Osteocyte (in vitro differentiated cells): ENCODE data around the gene IGF2R. TPM values are rescaled to one million over a fixed set of nuclear protein-coding genes. Genes with fewer than 3 reads are reported as not detected.

Experiments used
- DNase-seq: peaks from one replicate; pipeline ENCODE4 v3.0.0; 2021; ENCODE audit warnings: mixed read lengths; ENCODE audit not compliant: unreplicated experiment; ENCODE audit errors: extremely low spot score
- H3K27ac Mint-ChIP-seq: one replicate; pipeline ENCODE4 v1.8.0; 2021; ENCODE audit warnings: mild to moderate bottlenecking, mixed read lengths; ENCODE audit not compliant: unreplicated experiment
- H3K27me3 Mint-ChIP-seq: one replicate; pipeline ENCODE4 v1.8.0; 2021; ENCODE audit warnings: mixed read lengths; ENCODE audit not compliant: unreplicated experiment
- H3K36me3 Mint-ChIP-seq: one replicate; pipeline ENCODE4 v1.8.0; 2021; ENCODE audit warnings: mixed read lengths; ENCODE audit not compliant: unreplicated experiment
- H3K4me1 Mint-ChIP-seq: one replicate; pipeline ENCODE4 v1.8.0; 2021; ENCODE audit warnings: mixed read lengths; ENCODE audit not compliant: unreplicated experiment
- H3K4me3 Mint-ChIP-seq: one replicate; pipeline ENCODE4 v1.8.0; 2021; ENCODE audit warnings: mild to moderate bottlenecking, moderate library complexity, mixed read lengths; ENCODE audit not compliant: unreplicated experiment
- H3K9me3 Mint-ChIP-seq: one replicate; pipeline ENCODE4 v1.8.0; 2021; ENCODE audit warnings: mixed read lengths; ENCODE audit not compliant: unreplicated experiment
- total RNA-seq: library from RNA; stranded (reverse); gene quantifications from 2 replicates; pipeline ENCODE4 v1.2.1, GENCODE V29; 2021
- TF ChIP-seq, protein P1 (sequence below): fragments of 200-600 bp; sonication (generic); IDR thresholded peaks from 2 replicates; pipeline ENCODE4 v1.5.0; 2021; ENCODE audit warnings: antibody characterized with exemption, mild to moderate bottlenecking, moderate library complexity

The IGF2R gene
- total RNA-seq, 1 donor from 2014 or later: 196 TPM

DNA sequence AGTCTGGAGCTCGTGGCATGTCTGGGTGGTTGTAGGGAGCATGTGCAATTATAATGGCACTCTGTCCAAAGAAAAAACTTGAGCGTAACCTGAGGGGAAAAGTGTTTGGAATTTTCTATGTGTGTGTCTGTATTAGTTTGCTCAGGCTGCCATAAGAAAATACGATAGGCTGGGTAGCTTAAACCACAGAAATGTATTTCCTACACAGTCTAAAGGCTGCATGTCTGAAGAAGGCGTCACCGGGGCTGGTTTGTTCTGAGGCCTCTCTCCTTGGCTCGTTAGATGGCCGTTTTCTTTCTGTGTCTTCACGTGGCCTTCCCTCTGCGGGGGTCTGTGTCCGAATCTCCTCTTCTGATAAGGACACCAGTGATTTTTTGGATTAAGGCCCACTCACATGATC lies 59.0 kb downstream of the IGF2R start:
- Mint-ChIP-seq H3K4me1 (peaks cover 33% of the 10 kb centered on the region), H3K9me3 (no peaks in the 10 kb centered on the region), H3K36me3 (peaks cover 30% of the 10 kb centered on the region), H3K4me3 (no peak overlapping the region), H3K27me3 (no peaks in the 10 kb centered on the region), H3K27ac (peak overlapping the region; percentile 58)
- TF ChIP-seq, protein P1, sequence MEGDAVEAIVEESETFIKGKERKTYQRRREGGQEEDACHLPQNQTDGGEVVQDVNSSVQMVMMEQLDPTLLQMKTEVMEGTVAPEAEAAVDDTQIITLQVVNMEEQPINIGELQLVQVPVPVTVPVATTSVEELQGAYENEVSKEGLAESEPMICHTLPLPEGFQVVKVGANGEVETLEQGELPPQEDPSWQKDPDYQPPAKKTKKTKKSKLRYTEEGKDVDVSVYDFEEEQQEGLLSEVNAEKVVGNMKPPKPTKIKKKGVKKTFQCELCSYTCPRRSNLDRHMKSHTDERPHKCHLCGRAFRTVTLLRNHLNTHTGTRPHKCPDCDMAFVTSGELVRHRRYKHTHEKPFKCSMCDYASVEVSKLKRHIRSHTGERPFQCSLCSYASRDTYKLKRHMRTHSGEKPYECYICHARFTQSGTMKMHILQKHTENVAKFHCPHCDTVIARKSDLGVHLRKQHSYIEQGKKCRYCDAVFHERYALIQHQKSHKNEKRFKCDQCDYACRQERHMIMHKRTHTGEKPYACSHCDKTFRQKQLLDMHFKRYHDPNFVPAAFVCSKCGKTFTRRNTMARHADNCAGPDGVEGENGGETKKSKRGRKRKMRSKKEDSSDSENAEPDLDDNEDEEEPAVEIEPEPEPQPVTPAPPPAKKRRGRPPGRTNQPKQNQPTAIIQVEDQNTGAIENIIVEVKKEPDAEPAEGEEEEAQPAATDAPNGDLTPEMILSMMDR: no peak
- DNase-seq: no peak

DNA sequence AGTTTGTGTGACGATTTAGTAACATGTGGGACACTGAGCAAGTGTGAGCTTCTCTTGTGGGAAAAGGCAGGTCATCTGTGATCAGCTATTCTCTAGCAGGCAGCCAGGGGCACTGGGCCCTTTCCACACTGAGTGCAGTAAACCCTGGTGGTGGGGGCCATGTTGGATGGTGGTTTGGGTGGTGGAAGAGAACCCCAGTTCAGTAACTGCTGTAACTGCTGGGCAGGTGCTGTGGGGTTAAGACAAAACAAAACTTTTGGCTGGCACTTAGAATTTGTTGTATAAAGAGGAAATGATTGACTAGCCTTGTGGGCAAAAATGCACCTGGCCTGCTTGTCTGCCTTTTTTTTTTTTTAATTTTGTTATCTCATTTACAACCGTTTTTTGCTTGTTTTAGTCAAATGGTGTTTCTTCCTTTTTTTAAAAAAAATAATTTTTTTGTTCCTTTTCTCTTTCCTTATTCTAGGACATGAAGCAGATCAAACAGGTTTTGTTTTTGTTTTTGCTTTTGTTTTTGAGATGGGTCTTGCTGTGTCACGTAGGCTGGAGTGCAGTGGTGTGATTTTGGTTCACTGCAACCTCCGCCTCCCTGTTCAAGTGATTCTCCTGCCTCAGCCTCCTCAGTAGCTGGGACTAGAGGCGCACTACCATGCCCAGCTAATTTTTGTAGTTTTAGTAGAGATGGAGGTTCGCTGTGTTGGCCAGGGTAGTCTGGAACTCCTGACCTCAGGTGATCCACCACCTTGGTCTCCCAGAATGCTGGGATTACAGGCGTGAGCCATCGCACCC lies 59.8 kb downstream of the IGF2R start:
- no peaks in the 10 kb centered on the region for H3K9me3 Mint-ChIP-seq
- DNase-seq: no peak
- H3K27me3 Mint-ChIP-seq: no peaks in the 10 kb centered on the region
- peaks cover 38% of the 10 kb centered on the region for H3K36me3 Mint-ChIP-seq
- H3K27ac Mint-ChIP-seq: peak overlapping the region; percentile 96
- no peak overlapping the region for H3K4me3 Mint-ChIP-seq
- TF ChIP-seq, protein P1: no peak
- peaks cover 35% of the 10 kb centered on the region for H3K4me1 Mint-ChIP-seq

DNA sequence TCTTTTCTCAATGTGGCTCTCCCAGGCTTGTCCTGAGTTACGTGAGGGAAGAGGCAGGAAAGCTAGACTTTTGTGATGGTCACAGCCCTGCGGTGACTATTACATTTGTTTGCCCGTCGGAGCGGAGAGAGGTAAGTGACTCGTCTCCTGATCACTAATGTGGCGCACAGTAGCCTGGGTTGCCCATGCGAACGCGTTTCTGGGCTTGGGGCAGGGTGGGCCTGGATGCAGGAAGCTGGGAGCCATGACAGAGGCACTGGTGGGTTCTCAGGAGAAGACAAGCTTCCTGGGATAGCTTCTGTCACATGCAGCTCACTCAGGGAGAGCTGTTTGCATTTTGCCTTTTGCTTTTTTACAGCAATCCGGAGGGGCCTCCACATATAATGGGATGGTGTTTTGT lies 60.6 kb downstream of the IGF2R start:
- DNase-seq: no peak
- TF ChIP-seq, protein P1: no peak
- H3K9me3 Mint-ChIP-seq: no peaks in the 10 kb centered on the region
- H3K36me3 Mint-ChIP-seq: peaks cover 45% of the 10 kb centered on the region
- H3K27ac Mint-ChIP-seq: peak overlapping the region; percentile 96
- H3K4me3 Mint-ChIP-seq: no peak overlapping the region
- H3K27me3 Mint-ChIP-seq: no peaks in the 10 kb centered on the region
- H3K4me1 Mint-ChIP-seq: peaks cover 41% of the 10 kb centered on the region

DNA sequence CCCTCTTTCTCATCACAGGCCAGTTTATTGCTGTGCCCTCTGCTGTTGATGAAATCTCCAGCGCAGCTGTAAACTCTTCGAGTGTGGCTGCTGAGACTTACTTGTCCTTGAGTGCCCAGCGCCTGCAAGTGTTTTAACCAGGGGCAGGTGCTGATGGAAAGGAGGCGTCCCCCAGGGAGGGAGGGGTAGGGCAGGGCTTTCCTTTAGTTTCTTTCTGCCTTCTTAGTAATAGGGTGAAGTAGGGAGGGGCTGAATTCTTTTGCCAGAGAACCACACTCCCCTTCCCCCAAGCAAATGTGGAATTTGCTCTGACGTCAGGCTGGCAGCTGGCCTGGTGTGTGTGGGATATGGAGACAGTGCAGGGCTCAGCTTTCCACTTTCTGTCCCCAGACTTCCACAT lies 61.2 kb downstream of the IGF2R start:
- no peak for DNase-seq
- no peaks in the 10 kb centered on the region for H3K9me3 Mint-ChIP-seq
- H3K4me3 Mint-ChIP-seq: peak overlapping the region; percentile 28
- H3K27me3 Mint-ChIP-seq: no peaks in the 10 kb centered on the region
- H3K27ac Mint-ChIP-seq: peak overlapping the region; percentile 96
- peaks cover 45% of the 10 kb centered on the region for H3K4me1 Mint-ChIP-seq
- peaks cover 48% of the 10 kb centered on the region for H3K36me3 Mint-ChIP-seq
- TF ChIP-seq, protein P1: peak; percentile 24

- TF ChIP-seq, protein P1: no peak
- Mint-ChIP-seq H3K4me3 (no peak overlapping the region), H3K4me1 (peaks cover 53% of the 10 kb centered on the region), H3K27me3 (no peaks in the 10 kb centered on the region), H3K27ac (peak overlapping the region; percentile 96), H3K36me3 (peaks cover 51% of the 10 kb centered on the region), H3K9me3 (no peaks in the 10 kb centered on the region)
- DNase-seq: no peak
Observed at GRCh38 chr6:160031442-160031841, 62.6 kb downstream of the IGF2R start.
